Measurements from ENCODE around the gene EIF4G1.
A peak's percentile ranks its signal among the peaks of the same experiment; 100 is the strongest.

Gene EIF4G1

GRCh38 chr3:184353546-184353941, 39.1 kb downstream of the EIF4G1 start:
- no peak for DNase-seq

GRCh38 chr3:184354121-184354728, 39.8 kb downstream of the EIF4G1 start:
- peak; percentile 72 for DNase-seq

GRCh38 chr3:184354754-184355153, 40.3 kb downstream of the EIF4G1 start:
- DNase-seq: no peak

GRCh38 chr3:184355261-184356040, 41.0 kb downstream of the EIF4G1 start:
- no peak for DNase-seq

- no peak for DNase-seq
Observed at GRCh38 chr3:184357248-184358123, 43.1 kb downstream of the EIF4G1 start.

- DNase-seq: no peak
Observed at GRCh38 chr3:184358124-184358767, 43.8 kb downstream of the EIF4G1 start.

- no peak for DNase-seq
Observed at GRCh38 chr3:184358921-184359350, 44.5 kb downstream of the EIF4G1 start.

- DNase-seq: no peak
Observed at GRCh38 chr3:184359610-184360009, 45.2 kb downstream of the EIF4G1 start.

GRCh38 chr3:184360070-184360928, 45.9 kb downstream of the EIF4G1 start:
- no peak for DNase-seq

GRCh38 chr3:184360929-184361531, 46.6 kb downstream of the EIF4G1 start:
- no peak for DNase-seq

GRCh38 chr3:184361532-184361931, 47.1 kb downstream of the EIF4G1 start, which contains the start of the genes CLCN2 and POLR2H:
Gene CLCN2 (minus strand): TSS chr3:184361605. CDS start chr3:184361479, 126 bp downstream.
Gene POLR2H (plus strand): TSS chr3:184361710. CDS start chr3:184363493, 1,783 bp downstream.
- DNase-seq: peak; percentile 67

GRCh38 chr3:184361932-184362667, 47.7 kb downstream of the EIF4G1 start:
- peak; percentile 52 for DNase-seq

- DNase-seq: peak; percentile 88
Observed at GRCh38 chr3:184362668-184363546, 48.5 kb downstream of the EIF4G1 start.

- no peak for DNase-seq
Observed at GRCh38 chr3:184366619-184367289, 52.3 kb downstream of the EIF4G1 start.

- no peak for DNase-seq
Observed at GRCh38 chr3:184368116-184368515, 53.7 kb downstream of the EIF4G1 start.

- DNase-seq: no peak
Observed at GRCh38 chr3:184368586-184369183, 54.3 kb downstream of the EIF4G1 start.

GRCh38 chr3:184371570-184372018, 57.2 kb downstream of the EIF4G1 start:
- DNase-seq: peak; percentile 63

GRCh38 chr3:184372296-184372821, 58.0 kb downstream of the EIF4G1 start:
- no peak for DNase-seq

All from activated T-cell treated with anti-CD3 and anti-CD28 coated beads, Interleukin-2, amount 50 U/mL, for 1 hour (primary cell).